HG03432 (cell line): ENCODE data around the gene CREB3L4.
A peak's percentile ranks its signal among the peaks of the same experiment; 100 is the strongest.
"Not testable (repeated sequence)": the region's sequence is repeated elsewhere in the genome, so short reads cannot be mapped to it uniquely, and the experiment has no call there.

Experiments used
- ATAC-seq: cut with Tn5 transposase; IDR thresholded peaks from one replicate; pipeline ENCODE4 v1.9.1; 2021; ENCODE audit warnings: mild to moderate bottlenecking, moderate library complexity; ENCODE audit not compliant: unreplicated experiment

The CREB3L4 gene

DNA sequence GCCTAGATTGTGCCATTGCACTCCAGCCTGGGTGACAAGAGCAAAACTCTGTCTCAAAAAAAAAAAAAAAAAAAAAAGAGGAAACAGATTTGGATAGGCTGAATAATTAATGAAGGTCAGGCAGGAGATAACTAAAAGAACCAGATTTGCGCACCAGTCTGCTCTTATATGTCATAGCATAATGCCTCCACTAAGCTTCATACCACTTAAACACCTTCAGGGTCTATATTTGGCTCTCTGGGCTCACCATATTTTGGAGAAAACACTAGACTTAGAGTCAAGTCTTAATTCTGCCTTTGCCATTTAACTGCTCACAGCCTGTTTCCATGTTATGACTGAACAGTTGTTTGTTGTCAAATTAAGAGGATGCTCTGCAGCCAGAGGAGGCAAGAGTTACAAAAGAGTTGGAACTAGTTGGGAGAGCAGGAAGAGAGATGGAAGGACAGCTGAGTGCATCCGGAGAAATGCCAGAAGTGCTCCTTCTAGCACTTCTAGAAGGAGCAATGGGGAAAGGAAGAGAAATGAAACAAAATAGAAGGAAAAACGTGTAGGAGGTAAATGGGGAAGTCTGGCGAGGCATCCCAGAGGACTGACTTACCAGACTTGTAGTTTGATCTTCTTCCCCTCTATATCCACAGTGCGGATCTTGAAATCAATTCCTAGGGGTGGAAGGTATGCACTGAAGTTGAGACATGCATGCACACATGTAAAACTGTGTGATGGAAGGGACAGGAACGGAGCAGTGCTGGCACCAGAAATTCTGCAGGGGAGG lies 16.6 kb downstream of the CREB3L4 start:
- ATAC-seq, result no peak

DNA sequence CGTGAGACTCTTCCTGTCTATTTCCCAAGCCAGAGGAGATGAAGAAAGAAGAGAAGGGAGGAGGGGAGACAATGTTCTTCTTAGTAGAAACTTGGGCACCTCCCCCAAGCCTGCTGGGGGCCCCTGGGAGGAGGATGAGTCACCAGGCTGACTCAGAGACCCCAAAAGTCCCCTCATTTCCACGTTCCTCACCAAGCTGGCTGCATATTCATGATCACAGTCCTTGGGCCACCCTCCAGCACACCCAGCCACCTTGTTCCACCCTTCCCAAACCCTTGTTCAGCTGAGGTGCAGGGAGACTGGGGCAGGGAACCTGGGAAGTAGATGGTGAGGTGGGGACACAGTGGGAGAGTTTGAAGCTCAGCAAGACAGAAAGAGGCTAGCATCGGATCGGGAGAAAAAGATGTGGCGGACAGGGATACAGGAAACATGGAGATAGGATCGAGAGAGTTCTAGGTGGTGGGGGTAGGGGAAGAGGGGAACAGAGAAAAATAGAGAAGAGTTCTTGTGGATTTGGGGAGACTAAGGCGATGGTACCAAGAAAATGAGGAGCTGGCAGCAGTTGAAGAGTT lies 17.7 kb downstream of the CREB3L4 start:
- no peak for ATAC-seq

DNA sequence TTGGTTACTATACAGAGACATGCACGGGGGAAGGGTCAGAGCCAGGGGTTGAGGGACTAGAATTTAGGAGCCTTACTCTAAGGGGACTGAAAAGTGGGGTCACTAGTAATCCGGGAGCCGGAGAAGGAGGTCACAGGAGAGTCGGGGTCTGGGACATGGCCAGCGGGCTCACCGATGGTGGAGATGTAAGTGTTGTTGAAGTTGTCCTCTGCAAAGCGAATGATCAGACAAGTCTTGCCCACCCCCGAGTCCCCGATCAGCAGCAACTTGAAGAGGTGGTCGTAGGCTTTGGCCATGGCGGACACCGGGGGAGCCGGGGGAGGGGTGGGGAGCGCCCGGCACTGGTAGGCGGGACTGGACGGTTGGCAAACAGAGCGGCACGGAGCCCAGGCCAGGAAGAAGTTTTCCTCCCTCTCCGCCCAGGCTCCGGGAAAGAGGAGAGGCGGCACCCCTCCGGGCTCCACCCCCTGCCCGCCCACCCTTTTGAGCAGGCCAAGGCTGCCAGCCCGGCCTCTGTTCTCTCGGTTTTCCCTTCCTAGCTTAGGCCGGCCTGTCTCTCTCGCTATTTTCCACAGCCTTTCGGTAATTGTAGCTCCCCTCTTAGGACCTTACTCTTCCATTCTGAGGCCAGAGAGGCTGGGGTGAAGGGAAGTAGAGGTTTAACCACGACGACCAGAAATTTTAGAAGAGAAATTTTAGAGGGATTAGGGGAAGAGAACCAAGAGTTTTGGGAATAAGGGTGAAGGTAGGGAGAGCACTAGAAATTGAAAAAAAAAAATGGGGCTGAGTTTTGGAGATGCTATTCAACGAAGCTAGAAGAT lies 18.4 kb downstream of the CREB3L4 start, which contains the start of gene RAB13:
RAB13 (minus strand) TSS at position 399 of the 821 bp plus-strand sequence; CDS start at position 296, 103 bp downstream.
- ATAC-seq, result no peak

DNA sequence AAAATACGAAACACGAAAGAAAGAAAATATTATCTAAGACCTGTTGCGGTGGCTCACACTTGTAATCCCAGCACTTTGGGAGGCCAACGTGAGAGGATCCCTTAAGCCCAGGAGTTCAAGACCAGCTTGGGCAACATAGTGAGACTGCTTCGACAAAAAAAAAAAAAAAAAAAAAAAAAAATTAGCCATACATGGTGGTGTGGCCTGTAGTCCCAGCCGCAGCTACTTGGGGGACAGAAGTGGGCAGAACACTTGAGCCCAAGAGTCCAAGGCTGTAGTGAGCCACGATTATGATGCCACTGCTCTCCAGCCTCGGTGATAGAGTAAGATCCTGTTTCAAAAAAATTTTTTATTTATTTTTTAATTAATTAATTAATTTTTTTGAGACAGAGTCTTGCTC lies 19.9 kb downstream of the CREB3L4 start:
- no peak for ATAC-seq

DNA sequence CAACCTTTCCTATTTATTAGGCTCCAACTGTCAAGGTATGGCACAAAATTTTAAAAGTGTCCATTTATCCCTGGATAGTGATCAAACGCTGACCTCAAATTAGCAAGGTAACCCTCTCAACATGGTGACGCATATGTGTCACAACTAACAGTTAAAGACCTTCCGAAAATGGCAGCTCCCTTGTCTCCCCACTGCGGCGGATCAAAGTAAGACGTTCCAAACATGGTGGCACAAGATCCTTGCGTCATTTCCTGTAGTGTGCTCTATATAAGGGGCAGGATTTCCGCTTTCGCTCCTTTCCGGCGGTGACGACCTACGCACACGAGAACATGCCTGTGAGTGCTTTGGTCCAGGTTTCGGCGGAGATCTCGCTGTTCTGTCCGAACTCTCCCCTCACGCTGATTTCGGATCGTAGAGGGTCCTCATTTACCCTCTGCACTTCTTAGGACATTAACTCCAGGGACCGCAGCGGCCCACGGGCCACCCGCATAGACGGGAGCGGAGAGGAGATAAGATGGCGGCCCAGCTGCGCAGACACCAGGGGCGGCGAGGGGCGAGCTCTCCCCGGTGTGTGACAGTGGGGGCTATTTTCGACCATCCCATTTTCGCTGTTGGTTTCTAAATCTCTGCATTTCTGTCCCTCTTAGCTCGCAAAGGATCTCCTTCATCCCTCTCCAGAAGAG lies 22.9 kb downstream of the CREB3L4 start, which contains the start of gene RPS27:
RPS27 (plus strand) TSS at position 295 of the 683 bp plus-strand sequence; CDS start at position 330, 35 bp downstream.
- peak; percentile 74 for ATAC-seq

DNA sequence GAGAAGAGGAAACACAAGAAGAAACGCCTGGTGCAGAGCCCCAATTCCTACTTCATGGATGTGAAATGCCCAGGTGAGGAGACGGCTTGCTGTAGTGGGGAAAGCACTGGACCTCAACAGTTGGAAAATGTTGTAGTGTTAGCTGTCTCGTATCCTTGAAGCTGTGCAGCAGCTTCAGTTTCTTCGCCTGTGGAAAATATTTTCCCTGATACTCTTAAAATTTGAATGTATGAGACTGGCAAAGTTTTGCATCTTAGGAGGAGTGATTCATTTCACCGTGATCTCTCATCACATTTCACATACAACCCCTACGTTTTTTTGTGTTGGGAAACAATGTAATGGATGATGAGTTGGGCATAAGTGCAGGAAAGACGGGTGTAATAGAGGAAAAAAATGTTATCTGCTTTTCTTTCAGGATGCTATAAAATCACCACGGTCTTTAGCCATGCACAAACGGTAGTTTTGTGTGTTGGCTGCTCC lies 23.5 kb downstream of the CREB3L4 start:
- no peak for ATAC-seq

DNA sequence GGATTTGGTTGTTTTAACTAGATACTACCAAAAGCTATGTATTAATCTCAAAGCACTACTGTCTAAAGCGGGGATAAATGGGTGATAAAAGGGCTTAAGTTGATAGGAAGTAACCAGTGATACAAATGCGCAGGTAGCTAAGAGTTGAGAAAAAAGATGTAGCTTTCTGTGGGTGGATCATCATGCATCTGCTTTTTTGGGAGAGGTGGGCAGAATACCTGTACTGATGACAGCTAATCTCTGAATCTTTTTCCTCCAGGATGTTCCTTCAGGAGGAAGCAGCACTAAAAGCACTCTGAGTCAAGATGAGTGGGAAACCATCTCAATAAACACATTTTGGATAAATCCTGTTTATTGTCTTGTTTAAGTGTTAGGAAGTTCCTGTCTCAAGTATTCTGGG lies 24.1 kb downstream of the CREB3L4 start:
- ATAC-seq, result no peak

DNA sequence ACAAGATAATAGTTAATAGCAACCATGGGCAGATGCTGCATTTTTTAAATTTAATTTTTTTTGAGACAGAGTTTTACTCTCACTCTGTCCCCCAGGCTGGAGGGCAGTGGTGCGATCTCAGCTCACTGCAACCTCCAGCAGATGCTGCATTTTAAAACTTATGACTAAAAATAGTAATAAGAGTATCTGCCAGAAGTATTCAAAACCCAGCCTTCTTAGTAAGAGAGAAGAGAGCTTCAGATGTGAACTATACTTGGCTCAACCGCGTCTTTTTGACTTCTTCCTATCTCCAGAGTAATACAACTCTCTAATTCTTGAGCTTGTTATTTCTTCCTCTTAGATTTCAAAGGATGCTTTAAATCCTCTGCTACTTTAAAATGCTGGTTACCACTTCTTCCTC lies 27.5 kb downstream of the CREB3L4 start:
- no peak for ATAC-seq

DNA sequence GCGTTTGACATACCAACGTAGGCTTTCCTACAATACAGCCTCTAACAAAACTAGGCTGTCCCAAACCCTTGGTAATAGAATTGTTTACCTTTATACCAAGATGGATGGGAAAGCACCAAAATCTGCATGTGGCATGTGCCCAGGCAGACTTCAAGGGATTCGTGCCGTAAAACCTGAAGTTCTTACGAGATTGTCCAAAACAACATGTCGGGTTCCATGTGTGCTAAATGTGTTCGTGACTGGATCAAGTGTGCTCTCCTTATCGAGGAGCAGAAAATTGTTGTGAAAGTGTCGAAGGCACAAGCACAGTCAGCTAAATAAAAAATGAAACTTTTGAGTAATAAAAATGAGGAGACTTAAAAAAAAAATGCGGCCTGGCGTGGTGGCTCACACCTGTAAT lies 27.9 kb downstream of the CREB3L4 start:
- no peak for ATAC-seq

DNA sequence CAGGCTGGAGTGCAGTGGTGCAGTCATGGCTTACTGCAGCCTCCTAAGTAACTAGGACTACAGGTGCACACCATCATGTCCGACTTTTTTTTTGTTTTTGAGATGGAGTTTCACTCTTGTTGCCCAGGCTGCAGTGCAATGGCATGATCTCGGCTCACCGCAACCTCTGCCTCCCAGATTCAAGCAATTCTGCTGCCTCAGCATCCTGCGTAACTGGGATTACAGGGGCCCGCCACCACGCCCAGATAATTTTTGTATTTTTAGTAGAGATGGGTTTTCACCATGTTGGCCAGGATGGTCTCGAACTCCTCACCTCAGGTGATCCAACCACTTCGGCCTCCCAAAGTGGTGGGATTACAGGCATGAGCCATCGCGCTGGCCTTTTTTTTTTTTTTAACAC lies 29.2 kb downstream of the CREB3L4 start:
- ATAC-seq, result not testable (repeated sequence)

DNA sequence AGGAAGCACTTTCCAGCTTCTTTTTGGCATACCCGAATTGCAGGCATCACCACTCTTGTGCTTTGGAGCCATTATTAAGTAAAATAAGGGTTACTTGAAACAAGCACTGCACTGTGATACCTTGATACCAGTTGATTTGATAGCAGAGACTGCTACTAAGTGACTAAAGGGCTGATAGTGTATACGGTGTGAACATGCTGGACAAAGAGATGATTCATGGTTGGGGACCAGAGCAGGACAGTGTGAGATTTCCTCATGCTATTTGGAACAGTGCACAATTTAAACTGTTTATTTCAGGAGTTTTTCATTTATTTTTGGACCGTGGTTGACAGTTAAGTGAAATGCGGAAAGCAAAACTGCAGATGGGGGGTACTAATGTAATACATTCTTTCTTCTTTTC lies 32.7 kb downstream of the CREB3L4 start:
- ATAC-seq, result no peak

DNA sequence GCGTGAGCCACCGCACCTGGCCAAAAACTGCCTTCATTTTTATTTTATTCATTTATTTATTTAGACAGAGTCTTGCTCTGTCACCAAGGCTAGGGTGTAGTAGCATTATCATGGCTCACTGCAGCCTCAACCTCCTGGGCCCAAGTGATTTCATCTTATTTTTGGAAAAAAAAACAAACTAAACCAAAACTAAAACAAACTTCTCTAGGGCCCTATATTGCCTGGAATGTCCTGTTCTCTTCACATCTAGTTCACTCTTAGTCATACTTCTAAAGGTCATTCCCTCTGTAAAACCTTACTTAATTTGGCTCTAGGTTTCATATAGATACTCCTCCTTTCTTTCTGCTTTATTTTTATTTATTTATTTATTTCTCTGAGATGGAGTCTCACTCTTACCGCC lies 38.4 kb downstream of the CREB3L4 start:
- ATAC-seq, result no peak

DNA sequence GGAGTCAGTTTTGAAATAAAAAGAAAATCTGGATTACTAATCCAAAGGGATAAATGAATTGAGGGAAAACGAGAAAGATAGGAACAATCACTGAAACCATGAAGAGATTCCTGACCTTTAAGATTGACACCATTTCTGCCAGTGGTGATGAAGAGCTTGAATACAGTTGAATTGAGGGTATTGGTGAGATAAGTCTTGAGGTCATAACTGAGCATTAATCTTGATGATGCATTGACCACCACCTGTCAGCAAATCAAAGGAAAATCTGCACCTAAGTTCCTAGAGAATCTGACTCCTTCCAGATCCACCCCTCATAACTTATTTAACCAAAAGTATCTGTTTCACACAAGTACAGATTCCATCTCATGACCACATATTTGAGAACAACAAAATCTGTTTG lies 44.4 kb downstream of the CREB3L4 start:
- no peak for ATAC-seq

DNA sequence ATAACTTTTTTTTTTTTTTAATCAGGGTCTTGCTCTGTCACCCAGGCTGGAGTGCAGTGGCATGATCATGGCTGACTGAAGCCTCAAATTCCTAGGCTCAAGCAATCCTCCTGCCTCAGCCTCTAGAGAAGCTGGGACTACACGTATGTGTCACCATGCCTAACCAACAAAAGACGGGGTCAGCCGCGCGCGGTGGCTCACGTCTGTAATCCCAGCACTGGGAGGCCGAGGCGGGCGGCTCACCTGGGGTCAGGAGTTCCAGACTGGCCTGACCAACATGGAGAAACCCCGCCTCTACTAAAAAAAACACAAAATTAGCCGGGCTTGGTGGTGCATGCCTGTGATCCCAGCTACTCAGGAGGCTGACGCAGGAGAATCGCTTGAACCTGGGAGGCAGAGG lies 44.8 kb downstream of the CREB3L4 start:
- not testable (repeated sequence) for ATAC-seq

DNA sequence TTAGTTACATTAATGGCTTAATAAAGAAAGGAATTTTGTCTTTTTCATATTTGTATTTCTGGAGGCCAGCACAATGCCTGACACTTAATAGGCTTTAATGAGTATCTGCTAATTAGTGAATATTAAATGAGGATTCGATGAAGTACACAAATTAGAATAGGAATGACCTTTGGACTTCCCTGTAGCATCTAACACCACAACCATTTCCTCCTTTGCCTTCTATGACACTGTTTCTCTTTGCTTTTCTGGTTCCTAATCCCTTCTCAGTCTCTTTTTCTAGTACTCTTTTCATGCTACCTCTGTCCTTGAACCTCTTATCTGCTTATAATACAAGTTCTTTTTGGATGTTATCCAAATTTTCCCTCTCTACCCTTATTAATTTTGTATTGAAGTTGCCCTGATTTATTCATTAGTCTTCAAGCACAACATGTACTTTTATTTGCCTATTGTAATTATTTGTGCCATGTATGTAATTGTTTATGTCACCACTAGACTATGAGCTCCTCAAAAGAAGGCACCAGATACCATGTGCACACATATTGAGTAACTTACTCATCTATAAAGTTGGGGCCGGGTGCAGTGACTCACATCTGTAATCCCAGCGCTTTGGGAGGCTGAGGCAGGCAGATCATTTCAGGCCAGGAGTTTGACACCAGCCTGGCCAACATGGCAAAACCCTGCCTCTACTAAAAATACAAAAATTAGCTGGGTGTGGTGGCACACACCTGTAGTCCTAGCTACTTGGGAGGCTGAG lies 46.6 kb downstream of the CREB3L4 start:
- ATAC-seq, result no peak

DNA sequence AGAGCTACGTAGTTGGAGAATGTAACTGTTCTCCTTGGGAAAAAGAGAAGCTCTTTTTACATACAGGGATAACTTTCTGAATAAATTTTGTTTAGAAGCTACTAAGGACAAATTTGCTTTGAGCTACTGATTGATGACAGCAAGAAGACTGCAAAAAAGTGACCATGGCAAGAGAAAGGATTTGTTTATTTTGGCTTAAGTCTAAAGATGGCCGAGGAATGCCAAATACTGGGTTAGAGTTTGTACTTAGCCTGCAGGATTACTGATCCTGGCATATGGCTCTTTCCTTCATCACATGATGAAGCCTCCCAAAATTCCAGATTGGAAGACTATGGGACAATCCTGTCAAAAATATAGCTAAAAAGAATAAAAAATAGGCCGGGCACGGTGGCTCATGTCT lies 51.6 kb downstream of the CREB3L4 start:
- no peak for ATAC-seq

DNA sequence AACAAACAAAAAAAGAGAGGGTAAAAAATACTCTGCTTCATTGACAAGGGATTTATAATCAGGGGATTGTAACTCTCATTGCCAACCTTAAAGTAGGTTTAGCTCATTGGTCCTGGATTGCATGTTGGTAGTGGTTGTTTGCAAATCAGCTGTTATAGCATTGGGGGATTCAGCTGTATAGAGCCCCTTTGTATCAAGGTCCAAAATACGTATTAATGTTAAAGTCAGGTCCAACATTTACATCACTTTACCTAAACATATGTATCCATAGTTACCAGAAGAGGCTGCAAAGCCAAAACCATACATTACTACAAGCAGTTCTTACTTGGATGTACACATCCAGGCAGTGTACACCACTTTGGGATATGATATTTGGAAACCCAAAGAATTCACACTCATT lies 52.2 kb downstream of the CREB3L4 start:
- ATAC-seq, result no peak
